PC-9 (cell line): Measurements from ENCODE around the gene CCER1. TPM values are rescaled to one million over a fixed set of nuclear protein-coding genes. Genes with fewer than 3 reads are reported as not detected.

Experiments used
- BruUV-seq: library from RNA; stranded (reverse); fragments of 400-500 nt; replicated peaks from 2 replicates; lab custom pipeline; 2021; lab: Mats Ljungman, UMichigan
- CTCF ChIA-PET: fragments of 300-600 bp; sonication (Branson Sonifier 250); formaldehyde crosslinking; loops from one replicate; lab custom pipeline; 2022; ENCODE audit warnings: antibody characterized with exemption; lab: Charles Lee
- POLR2A ChIA-PET: fragments of 300-600 bp; sonication (Branson Sonifier 250); formaldehyde crosslinking; loops from one replicate; lab custom pipeline; 2022; ENCODE audit warnings: antibody characterized with exemption; ENCODE audit not compliant: unreplicated experiment; lab: Charles Lee
- DNase-seq, 2 experiments: peaks; one replicate each; pipeline versions ENCODE4 v3.0.0 to v3.0.0-alpha.2; 2015 to 2022; ENCODE audit warnings: mixed read lengths in 1 of 2
- H2AFZ ChIP-seq: fragments of 200-600 bp; sonication (generic); 2 replicates; pipeline ENCODE4 v1.8.1; 2017; ENCODE audit warnings: antibody characterized with exemption
- H3F3A ChIP-seq: fragments of 200-600 bp; sonication (generic); 2 replicates; pipeline ENCODE4 v1.8.1; 2017; ENCODE audit warnings: antibody characterized with exemption, mild to moderate bottlenecking, low read depth; ENCODE audit not compliant: insufficient read depth
- H3K27ac ChIP-seq: fragments of 200-600 bp; sonication (generic); 2 replicates; pipeline ENCODE4 v1.6.1; 2016; ENCODE audit warnings: mixed run types
- H3K27me3 ChIP-seq: fragments of 200-600 bp; sonication (generic); 2 replicates; pipeline ENCODE4 v1.6.1; 2016; ENCODE audit warnings: low read depth, mixed run types; ENCODE audit not compliant: insufficient read depth
- H3K36me3 ChIP-seq: fragments of 200-600 bp; sonication (generic); 2 replicates; pipeline ENCODE4 v1.6.1; 2016; ENCODE audit warnings: low read depth, mixed run types
- H3K4me1 ChIP-seq: fragments of 200-600 bp; sonication (generic); replicated peaks from 2 replicates; pipeline ENCODE4 v1.6.1; 2016; ENCODE audit warnings: mixed run types; ENCODE audit not compliant: insufficient read depth
- H3K4me2 ChIP-seq: fragments of 200-600 bp; sonication (generic); 2 replicates; pipeline ENCODE4 v1.6.1; 2017; ENCODE audit warnings: mixed run types
- H3K4me3 ChIP-seq: fragments of 200-600 bp; sonication (generic); 2 replicates; pipeline ENCODE4 v1.6.1; 2016; ENCODE audit warnings: mixed run types
- H3K79me2 ChIP-seq: fragments of 200-600 bp; sonication (generic); 2 replicates; pipeline ENCODE4 v1.6.1; 2017; ENCODE audit warnings: low read depth, mixed run types
- H3K9me2 ChIP-seq: fragments of 200-600 bp; sonication (generic); 2 replicates; pipeline ENCODE4 v1.8.1; 2017; ENCODE audit warnings: mild to moderate bottlenecking; ENCODE audit not compliant: insufficient read depth
- H3K9me3 ChIP-seq: fragments of 200-600 bp; sonication (generic); 2 replicates; pipeline ENCODE4 v1.8.1; 2016; ENCODE audit warnings: low read depth; ENCODE audit not compliant: insufficient read depth
- H4K20me1 ChIP-seq: fragments of 200-600 bp; sonication (generic); 2 replicates; pipeline ENCODE4 v1.8.1; 2017; ENCODE audit not compliant: insufficient read depth
- CTCF ChIP-seq: fragments of 200-600 bp; sonication (generic); conservative IDR thresholded peaks from 2 replicates; pipeline ENCODE4 v1.6.1; 2017; ENCODE audit warnings: mixed run types, antibody characterized with exemption, mild to moderate bottlenecking, moderate library complexity
- EZH2 ChIP-seq: fragments of 200-600 bp; sonication (generic); IDR thresholded peaks from 2 replicates; pipeline ENCODE4 v1.8.0; 2017; ENCODE audit warnings: antibody characterized with exemption, low read depth
- intact Hi-C: fragments of 100-400 bp; cut with micrococcal nuclease; formaldehyde crosslinking; loops from one replicate; pipeline ENCODE4 v1.10.0; 2022; ENCODE audit not compliant: unreplicated experiment
- total RNA-seq: library from RNA; stranded (reverse); gene quantifications from 2 replicates; pipeline ENCODE4 v1.2.3, GENCODE V29; 2021

Gene CCER1
- total RNA-seq, 1 experiment from 2014 or later, result not detected

- no TSS peak for BruUV-seq
- ChIA-PET POLR2A (no interaction called here), CTCF (no interaction called here)
- TF ChIP-seq EZH2 (no peak), CTCF (no peak)
- Histone ChIP-seq H3K36me3 (no peaks in the 10 kb centered on the region), H3K4me1 (peaks cover 16% of the 10 kb centered on the region), H2AFZ (no peak overlapping the region), H3F3A (no peaks in the 10 kb centered on the region), H3K27ac (no peak overlapping the region), H3K27me3 (no peaks in the 10 kb centered on the region), H3K4me3 (no peak overlapping the region), H3K9me3 (0 out of 2 replicates have a peak, but pooled peaks cover 5% of the 10 kb centered on the region), H3K4me2 (no peak overlapping the region), H4K20me1 (no peaks in the 10 kb centered on the region), H3K9me2 (no peaks in the 10 kb centered on the region), H3K79me2 (no peaks in the 10 kb centered on the region)
- intact Hi-C loops, result loop anchor here (5.0 to 10.0 kb wide), 2 partner anchors 85 to 1922 kb away; no protein-coding TSS in a partner anchor
- no peak for DNase-seq
These were observed 15.6 kb downstream of the CCER1 start for GRCh38 chr12:90939382-90939781.

GRCh38 chr12:90938451-90938850 lies 16.5 kb downstream of the CCER1 start:
- CTCF ChIA-PET, result no interaction called here
- Histone ChIP-seq H4K20me1 (no peaks in the 10 kb centered on the region), H3K36me3 (no peaks in the 10 kb centered on the region), H3K4me3 (no peak overlapping the region), H3K27ac (peak overlapping the region; percentile 75), H3K9me2 (no peaks in the 10 kb centered on the region), H2AFZ (no peak overlapping the region; the same call in 1 of the 2 replicates), H3F3A (no peaks in the 10 kb centered on the region), H3K4me1 (peaks cover 16% of the 10 kb centered on the region), H3K9me3 (0 out of 2 replicates have a peak, but pooled peaks cover 5% of the 10 kb centered on the region), H3K27me3 (no peaks in the 10 kb centered on the region), H3K4me2 (peak overlapping the region; percentile 42), H3K79me2 (no peaks in the 10 kb centered on the region)
- TF ChIP-seq EZH2 (no peak), CTCF (no peak)
- POLR2A ChIA-PET, result no interaction called here
- peak; percentile 50 to 83 for DNase-seq
- BruUV-seq, result no TSS peak
- intact Hi-C loops, result loop anchor here (5.0 to 10.0 kb wide), 2 partner anchors 84 to 1921 kb away; no protein-coding TSS in a partner anchor

GRCh38 chr12:90937651-90938050 lies 17.3 kb downstream of the CCER1 start:
- Histone ChIP-seq H2AFZ (no peak overlapping the region), H3K4me3 (no peak overlapping the region), H3K79me2 (no peaks in the 10 kb centered on the region), H3F3A (no peaks in the 10 kb centered on the region), H3K4me2 (no peak overlapping the region), H3K27ac (peak overlapping the region; percentile 75; the same call in 1 of the 2 replicates), H3K9me2 (no peaks in the 10 kb centered on the region), H3K9me3 (0 out of 2 replicates have a peak, but pooled peaks cover 5% of the 10 kb centered on the region), H4K20me1 (no peaks in the 10 kb centered on the region), H3K36me3 (no peaks in the 10 kb centered on the region), H3K27me3 (no peaks in the 10 kb centered on the region), H3K4me1 (peaks cover 16% of the 10 kb centered on the region)
- ChIA-PET POLR2A (no interaction called here), CTCF (no interaction called here)
- intact Hi-C loops, result loop anchor here (5.0 to 10.0 kb wide), 2 partner anchors 83 to 1920 kb away; no protein-coding TSS in a partner anchor
- DNase-seq, result no peak
- TF ChIP-seq CTCF (no peak), EZH2 (no peak)
- no TSS peak for BruUV-seq
